Activated naive CD8-positive, alpha-beta T cell treated with anti-CD3 and anti-CD28 coated beads, Interleukin-2, amount 50 U/mL, for 16 hours (primary cell): Measurements from ENCODE around the gene SLC6A6.
"Not testable (repeated sequence)": the region's sequence is repeated elsewhere in the genome, so short reads cannot be mapped to it uniquely, and the experiment has no call there.

ENCODE experiments used
- DNase-seq: peaks from one replicate; pipeline ENCODE4 v3.0.0-alpha.2; 2020; ENCODE audit warnings: low read depth, low spot score

Gene SLC6A6

DNA sequence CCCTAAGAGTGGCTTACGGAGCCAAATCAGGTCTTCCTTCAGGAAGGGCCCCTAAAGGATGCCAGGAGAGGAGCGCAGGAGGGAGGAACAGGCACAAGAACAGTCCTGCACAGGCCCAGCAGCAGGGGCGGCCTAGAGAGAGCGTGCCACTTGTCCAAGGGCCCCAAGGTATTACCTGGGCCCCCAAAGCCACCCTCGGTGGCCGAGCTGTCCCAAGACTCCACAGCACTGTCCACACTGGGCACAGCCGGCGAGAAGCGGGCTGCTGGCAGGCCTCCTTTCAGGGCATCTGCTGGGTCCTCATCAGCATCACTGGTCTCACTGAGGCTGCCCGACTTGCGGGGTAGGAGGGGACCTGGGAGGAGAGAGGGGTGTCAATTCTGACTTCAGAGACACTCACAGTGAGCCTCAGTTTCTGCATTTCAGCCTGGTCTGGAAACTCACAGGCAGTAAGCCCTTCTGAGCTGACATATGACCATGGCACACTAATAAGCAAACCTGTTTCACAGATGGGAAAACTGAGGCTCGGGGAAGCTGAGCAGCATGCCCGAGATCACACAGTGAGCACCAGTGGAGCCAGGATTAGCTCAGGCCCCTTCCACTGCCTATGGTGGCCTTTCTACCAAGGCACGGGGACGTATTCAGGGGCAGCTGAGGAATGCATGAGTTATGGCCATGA is 104.4 kb downstream of the SLC6A6 start:
- no peak for DNase-seq

DNA sequence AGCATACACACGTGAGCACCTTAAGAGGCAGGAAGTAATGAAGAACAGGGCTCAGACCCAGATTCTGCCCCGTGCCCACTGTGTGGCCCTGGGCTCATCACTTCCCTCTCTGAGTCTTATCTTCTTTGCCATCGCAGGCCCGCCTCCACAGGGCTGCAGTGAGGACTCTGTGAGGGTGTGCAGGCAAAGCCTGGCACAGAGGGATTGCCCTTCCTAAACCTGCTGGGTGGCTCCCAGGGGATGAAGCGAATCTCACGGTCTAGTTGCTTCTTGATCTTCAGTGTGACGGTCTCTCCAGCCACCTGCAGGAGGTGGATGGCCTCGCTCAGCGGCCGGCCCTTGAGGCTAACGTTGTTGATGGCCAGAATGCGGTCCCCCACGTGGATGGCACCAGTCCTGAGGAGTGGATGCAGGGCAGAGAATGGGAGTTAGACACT is 104.9 kb downstream of the SLC6A6 start:
- no peak for DNase-seq

DNA sequence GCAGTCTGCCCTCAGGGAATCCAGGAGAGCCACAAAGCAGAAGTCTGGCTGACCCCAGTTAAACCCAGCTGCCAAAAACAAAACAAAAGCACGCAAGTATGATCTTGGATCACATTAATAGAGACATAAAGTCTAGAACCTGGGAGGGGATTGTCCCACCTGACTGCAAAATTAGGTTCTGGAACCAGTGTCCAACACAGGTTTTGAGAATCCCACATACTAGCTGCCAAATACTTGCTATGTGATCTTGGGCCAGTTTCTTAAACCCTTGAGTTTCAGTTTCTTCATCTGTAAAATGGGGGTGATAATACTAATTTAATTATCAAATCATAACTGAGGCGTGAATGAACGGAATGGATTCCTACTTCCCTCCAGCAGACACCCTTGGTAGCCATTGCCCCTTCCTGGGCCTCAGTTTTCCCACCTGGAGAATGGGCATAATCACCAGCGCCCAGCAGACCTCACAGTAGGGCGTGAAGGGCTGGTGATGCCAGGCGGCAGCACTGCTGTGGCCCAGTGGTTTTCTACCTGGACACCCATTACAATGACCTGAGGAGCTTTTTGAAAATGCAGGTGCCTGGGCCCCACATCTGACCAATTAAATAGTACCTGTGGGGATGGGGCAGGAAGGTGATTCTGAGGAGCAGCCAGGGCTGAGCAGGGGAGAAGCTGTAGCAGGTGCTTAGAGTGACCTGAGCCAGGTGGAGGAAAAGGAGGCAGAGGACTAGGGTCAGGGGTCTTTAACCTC is 105.5 kb downstream of the SLC6A6 start:
- DNase-seq = no peak

GRCh38 chr3:14508505-14508819 is 106.1 kb downstream of the SLC6A6 start:
- no peak for DNase-seq

GRCh38 chr3:14508966-14509795 is 106.8 kb downstream of the SLC6A6 start:
- peak; percentile 47 for DNase-seq

- no peak for DNase-seq
These were observed 107.3 kb downstream of the SLC6A6 start for GRCh38 chr3:14509796-14510100.

DNA sequence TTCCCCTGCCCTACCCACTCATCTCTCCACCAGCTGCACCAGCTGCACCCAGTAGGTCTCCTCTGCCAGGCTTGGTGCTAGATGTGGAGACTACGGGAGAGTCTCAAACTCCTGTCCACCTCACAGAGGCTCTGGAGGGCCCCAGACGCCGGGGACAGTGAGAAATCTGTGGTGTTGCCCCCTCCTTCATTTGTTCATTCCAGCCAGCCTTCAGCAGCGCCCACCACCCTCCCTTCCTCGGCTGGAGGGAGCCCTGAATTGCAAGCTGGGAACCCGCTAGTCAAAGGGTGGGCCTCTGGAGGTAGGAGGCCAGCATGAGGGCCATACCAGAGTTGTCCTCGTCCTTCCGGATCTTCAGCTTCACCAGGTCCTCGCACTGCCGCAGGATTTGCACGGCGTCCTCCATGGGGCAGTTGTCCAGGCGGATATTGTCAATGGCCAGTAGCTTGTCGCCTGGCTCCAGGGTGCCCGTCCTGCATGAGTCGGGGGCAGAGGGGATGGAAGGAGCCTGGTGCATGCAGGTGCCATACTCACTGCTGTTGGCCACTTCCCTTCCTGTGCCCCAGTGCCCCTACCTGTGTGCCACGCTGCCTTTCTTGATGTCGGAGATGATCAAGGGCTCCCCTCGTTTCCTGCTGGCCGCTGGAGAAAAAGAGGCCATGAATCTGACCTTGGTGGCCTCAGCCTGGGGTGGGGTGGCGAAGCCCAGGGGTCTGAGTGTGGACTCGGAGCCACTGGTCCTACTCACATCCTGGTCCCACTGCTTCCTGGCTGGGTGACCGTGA is 108.6 kb downstream of the SLC6A6 start:
- no peak for DNase-seq

- no peak for DNase-seq
These were observed 109.3 kb downstream of the SLC6A6 start for GRCh38 chr3:14511623-14512280.

DNA sequence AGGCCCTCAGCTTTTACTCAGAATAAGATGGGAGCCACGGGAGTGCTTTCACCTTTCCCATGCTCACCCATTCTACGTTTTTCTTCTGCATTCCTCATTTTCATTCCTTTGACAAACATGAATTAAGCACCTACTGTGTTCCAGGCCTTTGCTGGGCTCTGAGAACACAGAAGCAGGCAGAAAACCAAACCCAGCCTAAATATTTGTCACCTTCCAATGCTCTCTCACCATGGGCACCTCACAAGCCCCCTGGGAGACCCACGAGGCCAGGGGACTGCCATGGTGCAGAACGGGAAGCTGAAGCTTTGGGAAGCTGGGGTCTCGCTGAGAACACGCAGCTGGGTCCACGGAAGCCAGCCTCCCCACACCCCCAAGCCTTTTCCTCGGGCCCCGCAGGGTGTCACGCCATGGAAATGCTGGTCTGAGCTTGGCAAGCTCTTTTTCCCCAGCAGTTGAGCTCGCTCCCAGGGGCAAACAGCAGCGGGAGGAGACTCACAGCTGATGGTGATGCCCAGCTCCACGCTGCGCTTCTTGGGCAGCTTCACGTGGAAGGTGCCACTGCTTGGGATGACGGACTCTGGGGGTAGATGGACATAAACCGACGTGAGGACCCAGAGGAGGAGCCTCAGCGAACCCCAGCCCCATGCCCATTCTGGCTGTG is 110.0 kb downstream of the SLC6A6 start:
- DNase-seq = no peak

DNA sequence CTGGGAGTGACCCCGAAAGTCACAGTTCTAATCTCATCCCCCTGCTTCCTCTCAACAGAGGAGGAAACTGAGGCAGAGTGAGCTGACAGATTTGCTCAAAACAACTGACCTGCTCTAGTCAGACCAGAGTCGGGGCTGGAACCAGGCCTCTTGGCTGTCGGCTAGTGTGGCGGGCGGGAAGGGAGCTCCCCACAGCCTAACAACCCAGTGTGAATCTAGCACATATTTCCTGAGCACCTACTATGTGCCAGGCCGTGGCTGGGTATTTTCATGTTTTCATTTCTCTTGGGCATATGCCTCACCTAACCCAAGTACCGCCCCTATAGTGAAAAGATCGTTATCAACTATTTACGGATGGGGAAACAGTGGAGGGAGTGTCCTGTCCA is 110.5 kb downstream of the SLC6A6 start:
- DNase-seq = no peak

GRCh38 chr3:14513566-14514322 is 111.3 kb downstream of the SLC6A6 start:
- no peak for DNase-seq

GRCh38 chr3:14514323-14514720 is 111.9 kb downstream of the SLC6A6 start:
- DNase-seq = no peak

- not testable (repeated sequence) for DNase-seq
These were observed 113.1 kb downstream of the SLC6A6 start for GRCh38 chr3:14515526-14515925.

DNA sequence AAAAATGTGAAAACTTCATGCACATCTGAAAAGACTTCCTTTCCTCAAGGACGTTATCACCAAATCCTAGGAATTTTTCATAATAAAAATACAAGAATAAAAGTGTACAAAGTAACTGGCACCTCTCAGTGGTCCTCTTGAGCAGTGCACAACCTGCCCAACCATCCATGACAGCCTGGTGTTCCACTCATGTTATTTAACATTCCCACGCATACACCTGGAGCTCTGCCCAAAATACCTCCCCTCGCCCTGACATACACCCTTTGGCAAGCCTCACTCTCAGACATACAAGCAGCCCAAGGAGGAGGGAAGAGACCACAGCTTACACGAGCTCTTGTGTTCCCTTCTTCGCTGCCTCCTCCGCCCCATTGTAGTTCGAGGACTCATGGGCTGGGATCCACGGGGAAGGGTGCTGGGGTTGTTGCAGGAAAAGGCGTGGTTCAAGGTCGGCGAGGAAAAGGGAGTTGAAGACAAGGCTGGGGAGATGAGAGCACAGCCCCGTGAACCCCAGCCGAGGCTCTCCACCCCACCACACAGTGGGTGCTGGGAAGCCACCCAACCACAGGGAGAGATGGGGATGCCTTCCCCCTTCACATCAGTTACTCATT is 114.4 kb downstream of the SLC6A6 start:
- DNase-seq = no peak

- no peak for DNase-seq
These were observed 115.4 kb downstream of the SLC6A6 start for GRCh38 chr3:14517601-14518431.

DNA sequence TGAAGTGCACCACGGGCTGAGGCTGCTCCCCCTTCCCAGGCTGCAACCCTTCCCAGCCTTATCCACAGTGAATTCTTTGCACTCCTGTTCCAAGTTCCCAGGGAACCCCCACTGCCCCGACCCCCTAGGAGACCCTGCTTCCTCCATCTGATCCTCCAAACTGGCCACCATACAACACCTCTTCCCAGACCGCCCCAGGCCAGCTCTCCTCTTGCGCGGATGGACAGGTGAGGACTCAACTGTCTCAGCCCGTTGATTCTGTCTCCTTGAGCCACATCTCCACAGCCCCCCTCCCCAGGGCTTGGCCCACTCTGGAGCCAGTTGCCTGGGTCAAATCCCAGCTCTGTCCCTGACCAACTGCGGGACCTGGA is 116.0 kb downstream of the SLC6A6 start:
- no peak for DNase-seq

GRCh38 chr3:14518893-14519292 is 116.5 kb downstream of the SLC6A6 start:
- DNase-seq = no peak

GRCh38 chr3:14519406-14519805 is 117.0 kb downstream of the SLC6A6 start:
- DNase-seq = no peak

DNA sequence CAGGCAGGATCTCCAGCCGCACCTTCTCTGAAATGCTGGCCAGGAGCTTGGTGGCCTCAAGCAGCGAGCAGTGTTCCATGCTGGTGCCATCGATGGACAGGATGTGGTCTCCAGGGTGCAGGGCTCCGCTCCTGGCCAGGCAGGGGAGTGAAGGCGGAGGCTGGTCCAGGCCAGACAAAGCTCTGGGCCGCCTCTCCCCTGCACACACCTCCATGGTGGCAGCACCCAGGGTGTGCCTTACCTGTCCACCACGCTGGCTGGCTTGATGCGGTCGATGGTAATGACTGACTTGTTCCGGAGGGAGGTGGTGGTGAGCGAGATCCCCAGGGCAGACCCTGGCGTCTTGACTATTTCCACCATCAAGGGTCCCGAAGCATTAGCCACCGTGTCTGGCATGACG is 117.7 kb downstream of the SLC6A6 start:
- DNase-seq = no peak
